ENCODE measurements around the gene PI3. TPM values are rescaled to one million over a fixed set of nuclear protein-coding genes. Genes with fewer than 3 reads are reported as not detected.

PI3 gene
- total RNA-seq, 1 donor from 2014 or later, result not detected

- H3K27me3 Mint-ChIP-seq (ENCODE audit: unreplicated experiment), result peaks cover 12% of the 10 kb centered on the region
- H3K27ac Mint-ChIP-seq (ENCODE audit: unreplicated experiment), result no peak overlapping the region
- H3K9me3 Mint-ChIP-seq (ENCODE audit: unreplicated experiment), result no peaks in the 10 kb centered on the region
- no peak for DNase-seq (ENCODE audit: extremely low spot score, unreplicated experiment)
- no peaks in the 10 kb centered on the region for H3K4me1 Mint-ChIP-seq (ENCODE audit: unreplicated experiment)
- no peaks in the 10 kb centered on the region for H3K36me3 Mint-ChIP-seq (ENCODE audit: unreplicated experiment)
- TF ChIP-seq, protein P1, sequence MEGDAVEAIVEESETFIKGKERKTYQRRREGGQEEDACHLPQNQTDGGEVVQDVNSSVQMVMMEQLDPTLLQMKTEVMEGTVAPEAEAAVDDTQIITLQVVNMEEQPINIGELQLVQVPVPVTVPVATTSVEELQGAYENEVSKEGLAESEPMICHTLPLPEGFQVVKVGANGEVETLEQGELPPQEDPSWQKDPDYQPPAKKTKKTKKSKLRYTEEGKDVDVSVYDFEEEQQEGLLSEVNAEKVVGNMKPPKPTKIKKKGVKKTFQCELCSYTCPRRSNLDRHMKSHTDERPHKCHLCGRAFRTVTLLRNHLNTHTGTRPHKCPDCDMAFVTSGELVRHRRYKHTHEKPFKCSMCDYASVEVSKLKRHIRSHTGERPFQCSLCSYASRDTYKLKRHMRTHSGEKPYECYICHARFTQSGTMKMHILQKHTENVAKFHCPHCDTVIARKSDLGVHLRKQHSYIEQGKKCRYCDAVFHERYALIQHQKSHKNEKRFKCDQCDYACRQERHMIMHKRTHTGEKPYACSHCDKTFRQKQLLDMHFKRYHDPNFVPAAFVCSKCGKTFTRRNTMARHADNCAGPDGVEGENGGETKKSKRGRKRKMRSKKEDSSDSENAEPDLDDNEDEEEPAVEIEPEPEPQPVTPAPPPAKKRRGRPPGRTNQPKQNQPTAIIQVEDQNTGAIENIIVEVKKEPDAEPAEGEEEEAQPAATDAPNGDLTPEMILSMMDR (IDR thresholded peaks at IDR 0.05), result no peak
- no peak overlapping the region for H3K4me3 Mint-ChIP-seq (ENCODE audit: unreplicated experiment)
These were observed 18.6 kb downstream of the PI3 start for GRCh38 chr20:45193331-45193730.

GRCh38 chr20:45206725-45207124, 32.0 kb downstream of the PI3 start, which contains the start of gene SEMG1:
TSS of gene SEMG1 (plus strand) at chr20:45207033. CDS start at chr20:45207054, 21 bp downstream.
- H3K9me3 Mint-ChIP-seq (ENCODE audit: unreplicated experiment), result no peaks in the 10 kb centered on the region
- H3K4me3 Mint-ChIP-seq (ENCODE audit: unreplicated experiment), result no peak within 1 kb of the TSS
- H3K27ac Mint-ChIP-seq (ENCODE audit: unreplicated experiment), result no peak within 1 kb of the TSS
- peaks cover 40% of the 10 kb centered on the region for H3K27me3 Mint-ChIP-seq (ENCODE audit: unreplicated experiment)
- DNase-seq (ENCODE audit: extremely low spot score, unreplicated experiment), result no peak
- no peaks in the 10 kb centered on the region for H3K36me3 Mint-ChIP-seq (ENCODE audit: unreplicated experiment)
- no peaks in the 10 kb centered on the region for H3K4me1 Mint-ChIP-seq (ENCODE audit: unreplicated experiment)
- TF ChIP-seq, protein P1 (IDR thresholded peaks at IDR 0.05), result no peak

GRCh38 chr20:45209924-45210323, 35.2 kb downstream of the PI3 start:
- Mint-ChIP-seq H3K4me3 (ENCODE audit: unreplicated experiment) (no peak overlapping the region), H3K9me3 (ENCODE audit: unreplicated experiment) (no peaks in the 10 kb centered on the region), H3K36me3 (ENCODE audit: unreplicated experiment) (no peaks in the 10 kb centered on the region), H3K27ac (ENCODE audit: unreplicated experiment) (no peak overlapping the region), H3K4me1 (ENCODE audit: unreplicated experiment) (no peaks in the 10 kb centered on the region), H3K27me3 (ENCODE audit: unreplicated experiment) (peaks cover 48% of the 10 kb centered on the region)
- DNase-seq (ENCODE audit: extremely low spot score, unreplicated experiment), result no peak
- TF ChIP-seq, protein P1 (IDR thresholded peaks at IDR 0.05), result no peak

GRCh38 chr20:45211569-45212474, 37.1 kb downstream of the PI3 start:
- TF ChIP-seq, protein P1 (IDR thresholded peaks at IDR 0.05), result no peak
- Mint-ChIP-seq H3K27me3 (ENCODE audit: unreplicated experiment) (peaks cover 35% of the 10 kb centered on the region), H3K36me3 (ENCODE audit: unreplicated experiment) (no peaks in the 10 kb centered on the region), H3K27ac (ENCODE audit: unreplicated experiment) (no peak overlapping the region), H3K9me3 (ENCODE audit: unreplicated experiment) (no peaks in the 10 kb centered on the region), H3K4me3 (ENCODE audit: unreplicated experiment) (no peak overlapping the region), H3K4me1 (ENCODE audit: unreplicated experiment) (no peaks in the 10 kb centered on the region)
- DNase-seq (ENCODE audit: extremely low spot score, unreplicated experiment), result no peak

DNA sequence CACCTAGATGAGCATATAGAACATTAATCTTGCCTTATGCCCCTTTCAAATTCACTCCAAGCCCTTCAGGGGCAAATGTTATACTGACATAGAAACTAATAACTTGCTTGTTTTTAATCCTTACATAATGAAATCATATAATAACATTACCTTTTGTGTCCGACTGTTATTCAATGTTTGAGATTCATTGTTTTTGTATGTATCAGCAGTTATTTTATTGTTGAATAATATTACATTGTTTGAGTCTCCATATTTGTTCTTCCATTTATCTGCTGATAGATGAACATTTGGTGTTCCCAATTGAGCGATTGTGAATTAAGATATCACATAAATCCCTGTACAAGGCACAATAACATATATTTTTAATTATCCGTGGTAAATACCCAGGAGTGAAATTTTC, 38.1 kb downstream of the PI3 start:
- TF ChIP-seq, protein P1 (IDR thresholded peaks at IDR 0.05), result no peak
- no peaks in the 10 kb centered on the region for H3K4me1 Mint-ChIP-seq (ENCODE audit: unreplicated experiment)

More for the DNA sequence above, 38.1 kb downstream of the PI3 start:
- no peak for DNase-seq (ENCODE audit: extremely low spot score, unreplicated experiment)
- Mint-ChIP-seq H3K9me3 (ENCODE audit: unreplicated experiment) (no peaks in the 10 kb centered on the region), H3K27ac (ENCODE audit: unreplicated experiment) (no peak overlapping the region), H3K36me3 (ENCODE audit: unreplicated experiment) (no peaks in the 10 kb centered on the region), H3K4me3 (ENCODE audit: unreplicated experiment) (no peak overlapping the region), H3K27me3 (ENCODE audit: unreplicated experiment) (peaks cover 33% of the 10 kb centered on the region)
